HG03175 (cell line): ENCODE results near the gene RCBTB1.
"Not testable (repeated sequence)": the region's sequence is repeated elsewhere in the genome, so short reads cannot be mapped to it uniquely, and the experiment has no call there.

Experiments
- ATAC-seq: cut with Tn5 transposase; IDR thresholded peaks from one replicate; pipeline ENCODE4 v1.9.1; 2021; ENCODE audit warnings: mild to moderate bottlenecking, moderate library complexity; ENCODE audit not compliant: unreplicated experiment

The RCBTB1 gene

GRCh38 chr13:49585220-49586157 is at the start of gene RCBTB1:
RCBTB1 (minus strand) TSS chr13:49585558; CDS start chr13:49567279, 18,279 bp downstream.
- ATAC-seq = peak; percentile 94

- no peak for ATAC-seq
Observed at GRCh38 chr13:49633710-49634109, 48.4 kb upstream of the RCBTB1 start.

GRCh38 chr13:49632156-49632555 is 46.8 kb upstream of the RCBTB1 start:
- ATAC-seq = no peak

- no peak for ATAC-seq
Observed at GRCh38 chr13:49630580-49630979, 45.2 kb upstream of the RCBTB1 start.

- no peak for ATAC-seq
Observed at GRCh38 chr13:49629947-49630346, 44.6 kb upstream of the RCBTB1 start.

GRCh38 chr13:49629196-49629938 is 44.0 kb upstream of the RCBTB1 start:
- no peak for ATAC-seq

- peak; percentile 94 for ATAC-seq
Observed at GRCh38 chr13:49627831-49628652, 42.7 kb upstream of the RCBTB1 start, which contains the start of gene ARL11. ARL11 (plus strand) TSS chr13:49628507; CDS start chr13:49630448, 1,941 bp downstream.

GRCh38 chr13:49625392-49626079 is 40.2 kb upstream of the RCBTB1 start:
- no peak for ATAC-seq

GRCh38 chr13:49624229-49624628 is 38.9 kb upstream of the RCBTB1 start:
- no peak for ATAC-seq

- no peak for ATAC-seq
Observed at GRCh38 chr13:49622174-49622946, 37.0 kb upstream of the RCBTB1 start.

GRCh38 chr13:49620170-49620621 is 34.8 kb upstream of the RCBTB1 start:
- peak; percentile 68 for ATAC-seq

GRCh38 chr13:49616676-49617065 is 31.3 kb upstream of the RCBTB1 start:
- ATAC-seq = no peak

GRCh38 chr13:49615836-49616675 is 30.7 kb upstream of the RCBTB1 start:
- ATAC-seq = no peak

GRCh38 chr13:49612042-49612441 is 26.7 kb upstream of the RCBTB1 start:
- ATAC-seq = not testable (repeated sequence)

- no peak for ATAC-seq
Observed at GRCh38 chr13:49610176-49610575, 24.8 kb upstream of the RCBTB1 start.

GRCh38 chr13:49608651-49609331 is 23.4 kb upstream of the RCBTB1 start:
- no peak for ATAC-seq

- ATAC-seq = no peak
Observed at GRCh38 chr13:49607761-49608160, 22.4 kb upstream of the RCBTB1 start.
